Activated B cell treated with CpG ODN at 0.5 μM for 24 hours (primary cell): ENCODE data around the gene UBP1. TPM values are rescaled to one million over a fixed set of nuclear protein-coding genes. Genes with fewer than 3 reads are reported as not detected.
A peak's percentile ranks its signal among the peaks of the same experiment; 100 is the strongest.

Experiments
- ATAC-seq: fragments of 200-7000 bp; cut with Tn5 transposase; one replicate; pipeline ENCODE4 v1.10.0; 2021; ENCODE audit warnings: low read depth, mild to moderate bottlenecking, moderate library complexity
- CTCF ChIA-PET: fragments of 350-600 bp; sonication (Branson Sonifier 250); formaldehyde crosslinking; loops from one replicate; lab custom pipeline; 2021; ENCODE audit warnings: antibody characterized with exemption; lab: Charles Lee
- POLR2A ChIA-PET: fragments of 350-600 bp; sonication (Branson Sonifier 250); formaldehyde crosslinking; loops from one replicate; lab custom pipeline; 2021; ENCODE audit warnings: antibody characterized with exemption; lab: Charles Lee
- DNase-seq: peaks from one replicate; pipeline ENCODE4 v3.0.0; 2022
- H3K27ac Mint-ChIP-seq: one replicate; pipeline ENCODE4 v1.8.0; 2020; ENCODE audit warnings: mixed read lengths
- H3K27me3 Mint-ChIP-seq: one replicate; pipeline ENCODE4 v1.8.0; 2021; ENCODE audit warnings: mixed read lengths
- H3K36me3 Mint-ChIP-seq: one replicate; pipeline ENCODE4 v1.8.0; 2021; ENCODE audit warnings: low read depth, mixed read lengths
- H3K4me1 Mint-ChIP-seq: one replicate; pipeline ENCODE4 v1.8.0; 2021; ENCODE audit warnings: mixed read lengths
- H3K4me3 Mint-ChIP-seq: one replicate; pipeline ENCODE4 v1.8.0; 2020; ENCODE audit warnings: mild to moderate bottlenecking, mixed read lengths
- H3K9me3 Mint-ChIP-seq: one replicate; pipeline ENCODE4 v1.8.0; 2020; ENCODE audit warnings: mixed read lengths
- intact Hi-C: fragments of 100-400 bp; cut with micrococcal nuclease; formaldehyde crosslinking; loops from one replicate; pipeline ENCODE4 v1.15.1; 2024
- total RNA-seq: library from RNA; stranded (reverse); gene quantifications from 2 replicates; pipeline ENCODE4 v1.2.3, GENCODE V29; 2022
- TF ChIP-seq, protein P1 (sequence below): fragments of 200-600 bp; IDR thresholded peaks from one replicate; pipeline ENCODE4 v1.8.0; 2022; ENCODE audit warnings: antibody characterized with exemption, mild to moderate bottlenecking

Gene UBP1, protein sequence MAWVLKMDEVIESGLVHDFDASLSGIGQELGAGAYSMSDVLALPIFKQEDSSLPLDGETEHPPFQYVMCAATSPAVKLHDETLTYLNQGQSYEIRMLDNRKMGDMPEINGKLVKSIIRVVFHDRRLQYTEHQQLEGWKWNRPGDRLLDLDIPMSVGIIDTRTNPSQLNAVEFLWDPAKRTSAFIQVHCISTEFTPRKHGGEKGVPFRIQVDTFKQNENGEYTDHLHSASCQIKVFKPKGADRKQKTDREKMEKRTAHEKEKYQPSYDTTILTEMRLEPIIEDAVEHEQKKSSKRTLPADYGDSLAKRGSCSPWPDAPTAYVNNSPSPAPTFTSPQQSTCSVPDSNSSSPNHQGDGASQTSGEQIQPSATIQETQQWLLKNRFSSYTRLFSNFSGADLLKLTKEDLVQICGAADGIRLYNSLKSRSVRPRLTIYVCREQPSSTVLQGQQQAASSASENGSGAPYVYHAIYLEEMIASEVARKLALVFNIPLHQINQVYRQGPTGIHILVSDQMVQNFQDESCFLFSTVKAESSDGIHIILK
- 50.1 and 68.6 TPM in 2 replicates for total RNA-seq

DNA sequence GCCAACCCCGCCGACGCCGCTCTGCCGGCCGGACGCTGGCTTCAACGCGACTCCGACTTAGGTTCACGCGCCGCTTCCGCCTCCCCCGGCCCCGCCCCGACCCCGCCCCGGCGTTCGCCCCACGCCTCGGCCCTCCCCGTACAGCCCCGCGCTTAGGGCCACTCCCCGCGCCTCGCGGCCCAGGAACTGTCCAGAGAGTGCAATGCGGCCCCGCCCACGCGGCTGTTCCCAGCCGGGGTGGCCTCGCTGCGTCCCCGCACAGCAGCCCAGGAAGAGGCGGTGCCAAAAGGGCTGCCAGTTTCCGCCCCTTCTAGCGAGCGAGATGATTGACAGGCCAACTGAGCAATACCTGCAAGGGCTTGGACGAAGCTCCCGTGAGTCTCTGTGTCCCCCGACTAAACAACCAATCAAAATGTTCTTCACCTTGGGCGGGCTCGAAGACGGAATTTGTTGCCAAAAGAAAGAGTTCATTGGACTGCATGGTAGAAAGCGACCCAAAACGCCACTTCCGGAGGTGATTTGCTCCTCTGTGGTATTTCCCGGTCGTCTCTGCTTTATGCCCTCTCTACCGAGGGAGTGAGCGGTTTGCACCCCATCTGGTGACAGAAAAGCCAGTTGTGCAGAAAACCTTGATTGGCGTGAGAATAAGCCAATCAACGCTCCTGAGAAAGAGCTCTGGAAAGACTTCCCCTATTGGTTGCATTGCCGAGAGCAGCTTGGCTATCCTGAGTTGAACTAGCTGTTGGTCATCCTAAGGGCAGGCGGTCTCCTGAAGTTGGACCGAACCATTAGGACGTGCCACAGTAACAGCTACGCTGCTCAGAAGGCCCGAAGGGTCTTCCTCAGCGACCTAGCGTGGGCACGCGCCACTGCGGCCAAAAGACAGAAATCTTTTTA, at the start of gene UBP1:
Gene UBP1, minus strand, starts transcription at position 78 of the 897 bp plus-strand sequence. CDS start 557 bp downstream, outside the sequence.
- ChIA-PET CTCF (no interaction called here), POLR2A (interaction anchor here (0.8 to 2.5 kb wide), 12 partner anchors 9 to 1908 kb away, joined by 3 to 30 read pairs (median 6); partner anchors contain the start of genes CLASP2, GLB1, PDCD6IP and STT3B)
- ATAC-seq: peak; percentile 84
- peak within 1 kb of the TSS; percentile 100 for H3K27ac Mint-ChIP-seq
- DNase-seq: peak; percentile 95
- no peaks in the 10 kb centered on the region for H3K27me3 Mint-ChIP-seq
- peaks cover 48% of the 10 kb centered on the region for H3K4me1 Mint-ChIP-seq
- TF ChIP-seq, protein P1, sequence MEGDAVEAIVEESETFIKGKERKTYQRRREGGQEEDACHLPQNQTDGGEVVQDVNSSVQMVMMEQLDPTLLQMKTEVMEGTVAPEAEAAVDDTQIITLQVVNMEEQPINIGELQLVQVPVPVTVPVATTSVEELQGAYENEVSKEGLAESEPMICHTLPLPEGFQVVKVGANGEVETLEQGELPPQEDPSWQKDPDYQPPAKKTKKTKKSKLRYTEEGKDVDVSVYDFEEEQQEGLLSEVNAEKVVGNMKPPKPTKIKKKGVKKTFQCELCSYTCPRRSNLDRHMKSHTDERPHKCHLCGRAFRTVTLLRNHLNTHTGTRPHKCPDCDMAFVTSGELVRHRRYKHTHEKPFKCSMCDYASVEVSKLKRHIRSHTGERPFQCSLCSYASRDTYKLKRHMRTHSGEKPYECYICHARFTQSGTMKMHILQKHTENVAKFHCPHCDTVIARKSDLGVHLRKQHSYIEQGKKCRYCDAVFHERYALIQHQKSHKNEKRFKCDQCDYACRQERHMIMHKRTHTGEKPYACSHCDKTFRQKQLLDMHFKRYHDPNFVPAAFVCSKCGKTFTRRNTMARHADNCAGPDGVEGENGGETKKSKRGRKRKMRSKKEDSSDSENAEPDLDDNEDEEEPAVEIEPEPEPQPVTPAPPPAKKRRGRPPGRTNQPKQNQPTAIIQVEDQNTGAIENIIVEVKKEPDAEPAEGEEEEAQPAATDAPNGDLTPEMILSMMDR: no peak
- no peaks in the 10 kb centered on the region for H3K9me3 Mint-ChIP-seq
- intact Hi-C loops: loop anchor here (1.0 to 10.0 kb wide), 9 partner anchors 20 to 1908 kb away; partner anchors contain the start of genes CLASP2, CNOT10, CRTAP and GPD1L
- peak within 1 kb of the TSS; percentile 100 for H3K4me3 Mint-ChIP-seq
- H3K36me3 Mint-ChIP-seq: peaks cover 10% of the 10 kb centered on the region

DNA sequence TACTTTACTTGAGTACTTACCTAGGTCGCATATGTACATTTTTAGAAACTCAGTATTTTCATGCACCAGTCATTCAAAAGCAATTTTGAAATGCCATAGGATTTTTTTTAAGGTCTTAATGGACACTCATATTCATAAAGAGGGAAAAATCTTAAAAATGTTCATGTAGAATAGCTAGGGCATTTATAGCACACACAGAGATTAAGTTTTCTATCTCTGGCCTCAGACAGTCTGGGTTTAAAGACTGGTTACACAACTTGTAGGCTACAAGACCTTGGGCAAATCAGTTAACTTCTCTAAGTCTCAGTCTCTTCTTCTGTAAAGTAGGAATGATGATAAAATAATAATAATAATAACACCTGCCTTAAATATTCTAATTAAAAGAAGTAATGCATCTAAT, 48.5 kb upstream of the UBP1 start:
- ChIA-PET CTCF (no interaction called here), POLR2A (no interaction called here)
- TF ChIP-seq, protein P1: no peak
- ATAC-seq: no peak
- no peak for DNase-seq
- no peaks in the 10 kb centered on the region for H3K9me3 Mint-ChIP-seq
- intact Hi-C loops: no loop called here
- H3K27ac Mint-ChIP-seq: no peak overlapping the region
- peaks cover 15% of the 10 kb centered on the region for H3K4me1 Mint-ChIP-seq
- H3K27me3 Mint-ChIP-seq: no peaks in the 10 kb centered on the region
- no peak overlapping the region for H3K4me3 Mint-ChIP-seq
- no peaks in the 10 kb centered on the region for H3K36me3 Mint-ChIP-seq

DNA sequence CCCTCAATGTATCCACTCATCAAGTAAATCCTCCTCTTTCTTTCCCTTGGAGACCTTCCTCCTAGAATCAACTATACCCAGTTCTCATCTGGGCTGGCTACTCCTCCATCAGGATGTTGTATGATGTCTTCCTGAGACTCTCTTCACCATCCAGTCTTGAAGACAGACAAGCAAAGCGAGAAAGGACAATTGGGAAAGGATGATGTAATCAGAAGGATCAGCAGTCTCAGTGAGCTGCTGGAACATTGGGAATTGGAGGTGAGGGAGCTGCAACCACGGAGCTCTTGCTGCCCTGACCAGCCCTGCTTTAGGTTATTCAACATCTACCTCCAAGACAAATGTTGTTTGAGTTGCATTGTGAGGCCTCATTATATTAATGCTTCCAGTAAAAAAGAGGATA, 48.0 kb upstream of the UBP1 start:
- intact Hi-C loops: no loop called here
- DNase-seq (no peak), ATAC-seq (no peak)
- POLR2A ChIA-PET: no interaction called here
- H3K27ac Mint-ChIP-seq: no peak overlapping the region
- no peaks in the 10 kb centered on the region for H3K36me3 Mint-ChIP-seq
- TF ChIP-seq, protein P1: no peak
- H3K4me1 Mint-ChIP-seq: peaks cover 15% of the 10 kb centered on the region
- H3K9me3 Mint-ChIP-seq: no peaks in the 10 kb centered on the region
- CTCF ChIA-PET: no interaction called here
- H3K4me3 Mint-ChIP-seq: no peak overlapping the region
- no peaks in the 10 kb centered on the region for H3K27me3 Mint-ChIP-seq

DNA sequence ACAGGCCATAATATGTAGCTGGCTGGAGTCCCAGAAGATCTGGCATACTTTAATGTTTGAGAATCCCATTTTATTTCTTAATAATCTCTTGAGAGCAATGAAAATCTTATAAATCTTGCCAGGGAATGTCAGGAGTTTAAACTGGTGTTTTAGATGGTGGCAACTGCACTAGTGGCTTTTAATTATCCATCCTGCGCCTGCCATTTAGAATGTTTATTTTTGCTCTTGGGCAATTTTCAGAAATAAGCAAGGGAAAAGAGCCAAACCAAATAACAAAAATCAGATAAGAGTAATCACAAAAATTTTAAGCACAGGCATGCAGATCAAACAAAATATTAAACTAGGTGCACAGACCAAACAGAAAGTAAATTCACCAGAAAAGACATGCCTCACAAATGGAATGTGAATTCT, 41.9 kb upstream of the UBP1 start:
- Mint-ChIP-seq H3K27me3 (no peaks in the 10 kb centered on the region), H3K27ac (no peak overlapping the region), H3K4me1 (no peaks in the 10 kb centered on the region), H3K36me3 (peaks cover 2% of the 10 kb centered on the region), H3K4me3 (no peak overlapping the region), H3K9me3 (no peaks in the 10 kb centered on the region)
- TF ChIP-seq, protein P1: no peak
- CTCF ChIA-PET: no interaction called here
- DNase-seq: no peak
- intact Hi-C loops: no loop called here
- POLR2A ChIA-PET: no interaction called here
- ATAC-seq: no peak
